Measurements from ENCODE around the gene MICU1. TPM values are rescaled to one million over a fixed set of nuclear protein-coding genes. Genes with fewer than 3 reads are reported as not detected.

Gene MICU1
- total RNA-seq, 1 donor from 2014 or later: 37.4 TPM

DNA sequence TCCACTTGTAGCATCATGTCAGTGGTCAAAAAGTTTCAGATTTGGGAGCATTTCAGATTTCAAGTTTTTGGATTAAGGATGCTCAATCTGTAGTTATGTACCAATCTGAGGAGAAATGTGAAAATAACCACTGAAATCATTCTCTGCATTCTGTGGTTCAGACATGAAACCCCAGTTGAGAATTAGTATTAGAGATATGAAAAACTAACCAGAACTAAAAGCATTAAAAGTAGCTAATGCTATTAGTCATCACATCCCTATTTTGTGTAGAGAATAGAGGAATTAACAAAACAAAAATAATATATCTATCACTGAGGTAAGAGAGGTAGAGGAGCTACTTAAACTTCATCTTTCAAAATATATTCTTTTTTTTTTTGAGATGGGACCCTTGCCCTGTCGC is 28.0 kb downstream of the MICU1 start:
- TF ChIP-seq, protein P1, sequence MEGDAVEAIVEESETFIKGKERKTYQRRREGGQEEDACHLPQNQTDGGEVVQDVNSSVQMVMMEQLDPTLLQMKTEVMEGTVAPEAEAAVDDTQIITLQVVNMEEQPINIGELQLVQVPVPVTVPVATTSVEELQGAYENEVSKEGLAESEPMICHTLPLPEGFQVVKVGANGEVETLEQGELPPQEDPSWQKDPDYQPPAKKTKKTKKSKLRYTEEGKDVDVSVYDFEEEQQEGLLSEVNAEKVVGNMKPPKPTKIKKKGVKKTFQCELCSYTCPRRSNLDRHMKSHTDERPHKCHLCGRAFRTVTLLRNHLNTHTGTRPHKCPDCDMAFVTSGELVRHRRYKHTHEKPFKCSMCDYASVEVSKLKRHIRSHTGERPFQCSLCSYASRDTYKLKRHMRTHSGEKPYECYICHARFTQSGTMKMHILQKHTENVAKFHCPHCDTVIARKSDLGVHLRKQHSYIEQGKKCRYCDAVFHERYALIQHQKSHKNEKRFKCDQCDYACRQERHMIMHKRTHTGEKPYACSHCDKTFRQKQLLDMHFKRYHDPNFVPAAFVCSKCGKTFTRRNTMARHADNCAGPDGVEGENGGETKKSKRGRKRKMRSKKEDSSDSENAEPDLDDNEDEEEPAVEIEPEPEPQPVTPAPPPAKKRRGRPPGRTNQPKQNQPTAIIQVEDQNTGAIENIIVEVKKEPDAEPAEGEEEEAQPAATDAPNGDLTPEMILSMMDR (IDR thresholded peaks at IDR 0.05; ENCODE audit: borderline replicate concordance): no peak
- no peak overlapping the region for H3K4me3 ChIP-seq
- no peaks in the 10 kb centered on the region for H3K9me3 ChIP-seq (replicated peaks)

DNA sequence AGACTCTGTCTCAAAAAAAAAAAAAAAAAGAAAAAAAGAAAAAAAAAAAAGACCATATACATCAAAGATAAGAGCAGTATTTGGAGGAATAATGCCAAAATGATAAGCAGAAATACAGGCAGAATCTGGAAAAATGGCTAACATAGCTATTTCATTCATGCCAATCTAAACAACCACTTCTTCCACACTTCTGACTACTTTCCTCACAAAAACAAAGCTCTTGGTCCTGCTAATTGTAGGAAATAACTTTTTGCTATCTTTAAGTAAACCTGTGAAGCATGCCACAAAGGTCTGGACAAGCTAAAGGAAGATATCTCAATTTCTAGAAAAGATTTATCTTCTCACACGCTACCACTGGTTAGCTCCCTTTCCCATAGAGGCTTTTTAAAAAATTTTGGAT is 30.4 kb downstream of the MICU1 start:
- no peak overlapping the region for H3K4me3 ChIP-seq
- H3K36me3 ChIP-seq: no peaks in the 10 kb centered on the region
- TF ChIP-seq, protein P1 (IDR thresholded peaks at IDR 0.05; ENCODE audit: borderline replicate concordance): no peak
- H3K4me1 ChIP-seq: peaks cover 8% of the 10 kb centered on the region
- intact Hi-C loops (cut with micrococcal nuclease): no loop called here
- no peak for DNase-seq
- peaks cover 8% of the 10 kb centered on the region for H3K9me3 ChIP-seq (replicated peaks)
- H3K27me3 ChIP-seq (ENCODE audit: low read depth): no peaks in the 10 kb centered on the region
- no peak overlapping the region for H3K27ac ChIP-seq (replicated peaks)

More for the DNA sequence above, 28.0 kb downstream of the MICU1 start:
- no peaks in the 10 kb centered on the region for H3K36me3 ChIP-seq
- intact Hi-C loops (cut with micrococcal nuclease): no loop called here
- no peak overlapping the region for H3K27ac ChIP-seq (replicated peaks)
- no peak for DNase-seq
- peaks cover 8% of the 10 kb centered on the region for H3K4me1 ChIP-seq
- H3K27me3 ChIP-seq (ENCODE audit: low read depth): no peaks in the 10 kb centered on the region

DNA sequence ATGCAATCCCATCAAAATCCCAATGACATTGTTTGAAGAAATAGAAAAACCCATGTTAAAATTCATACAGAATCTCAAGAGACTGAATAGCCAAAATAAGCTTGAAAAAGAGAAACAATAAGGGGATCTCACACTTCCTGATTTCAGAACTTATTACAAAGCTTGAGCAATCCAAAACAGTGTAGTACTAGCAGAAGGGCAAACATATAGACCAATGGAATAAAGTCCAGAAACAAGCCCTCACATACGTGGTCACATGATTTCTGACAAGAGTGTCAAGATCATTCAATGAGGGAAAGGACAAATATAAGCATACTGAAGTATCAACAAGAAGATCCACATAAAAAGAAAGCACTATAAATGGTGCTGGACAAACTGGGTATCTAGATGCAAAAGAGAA is 31.9 kb downstream of the MICU1 start:
- H3K27me3 ChIP-seq (ENCODE audit: low read depth): no peaks in the 10 kb centered on the region
- H3K36me3 ChIP-seq: no peaks in the 10 kb centered on the region
- H3K4me3 ChIP-seq: no peak overlapping the region
- TF ChIP-seq, protein P1 (IDR thresholded peaks at IDR 0.05; ENCODE audit: borderline replicate concordance): no peak
- no peak overlapping the region for H3K27ac ChIP-seq (replicated peaks)
- no peak for DNase-seq
- peaks cover 8% of the 10 kb centered on the region for H3K9me3 ChIP-seq (replicated peaks)
- H3K4me1 ChIP-seq: peaks cover 2% of the 10 kb centered on the region
- intact Hi-C loops (cut with micrococcal nuclease): no loop called here

DNA sequence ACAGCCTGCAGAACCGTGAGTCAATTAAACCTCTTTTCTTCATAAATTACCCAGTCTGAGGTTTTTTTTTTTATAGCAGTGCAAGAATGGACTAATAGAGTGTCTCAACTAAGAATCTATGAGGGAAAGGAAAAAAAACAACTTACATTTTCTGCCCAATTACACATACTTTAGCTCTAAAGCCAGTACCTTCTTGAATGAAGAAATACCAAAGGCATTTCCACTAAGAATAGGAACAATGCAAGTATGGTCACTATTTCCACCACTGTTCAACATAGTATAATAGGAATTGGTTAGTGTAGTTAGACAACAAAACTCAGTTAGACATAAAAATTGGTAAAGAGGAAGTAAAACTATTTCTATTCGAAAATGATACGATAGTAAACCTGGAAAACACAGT is 37.6 kb downstream of the MICU1 start:
- TF ChIP-seq, protein P1 (IDR thresholded peaks at IDR 0.05; ENCODE audit: borderline replicate concordance): no peak
- DNase-seq: no peak
- Histone ChIP-seq H3K4me3 (no peak overlapping the region), H3K4me1 (no peaks in the 10 kb centered on the region), H3K27me3 (ENCODE audit: low read depth) (no peaks in the 10 kb centered on the region), H3K27ac (replicated peaks) (no peak overlapping the region), H3K9me3 (replicated peaks) (peaks cover 8% of the 10 kb centered on the region), H3K36me3 (no peaks in the 10 kb centered on the region)
- intact Hi-C loops (cut with micrococcal nuclease): no loop called here

DNA sequence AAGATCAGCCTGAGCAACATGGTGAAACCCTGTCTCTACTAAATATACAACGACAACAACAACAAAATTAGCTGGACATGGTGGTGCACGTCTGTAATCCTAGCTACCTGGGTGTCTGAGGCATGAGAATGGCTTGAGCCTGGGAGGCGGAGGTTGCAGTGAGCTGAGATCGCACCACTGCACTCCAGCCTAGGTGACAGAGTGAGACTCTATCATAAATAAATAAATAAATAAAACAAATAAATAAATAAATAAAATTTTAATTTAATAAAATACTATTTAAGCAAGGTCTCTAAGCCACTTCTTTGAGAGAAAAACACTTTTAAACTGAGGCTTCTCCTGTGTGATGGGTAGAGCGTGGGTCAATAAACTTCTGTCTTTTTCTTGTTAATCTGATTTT is 38.3 kb downstream of the MICU1 start:
- TF ChIP-seq, protein P1 (IDR thresholded peaks at IDR 0.05; ENCODE audit: borderline replicate concordance): no peak
- Histone ChIP-seq H3K27me3 (ENCODE audit: low read depth) (no peaks in the 10 kb centered on the region), H3K27ac (replicated peaks) (no peak overlapping the region), H3K9me3 (replicated peaks) (peaks cover 6% of the 10 kb centered on the region), H3K4me1 (no peaks in the 10 kb centered on the region), H3K36me3 (no peaks in the 10 kb centered on the region), H3K4me3 (no peak overlapping the region)
- intact Hi-C loops (cut with micrococcal nuclease): no loop called here
- no peak for DNase-seq

DNA sequence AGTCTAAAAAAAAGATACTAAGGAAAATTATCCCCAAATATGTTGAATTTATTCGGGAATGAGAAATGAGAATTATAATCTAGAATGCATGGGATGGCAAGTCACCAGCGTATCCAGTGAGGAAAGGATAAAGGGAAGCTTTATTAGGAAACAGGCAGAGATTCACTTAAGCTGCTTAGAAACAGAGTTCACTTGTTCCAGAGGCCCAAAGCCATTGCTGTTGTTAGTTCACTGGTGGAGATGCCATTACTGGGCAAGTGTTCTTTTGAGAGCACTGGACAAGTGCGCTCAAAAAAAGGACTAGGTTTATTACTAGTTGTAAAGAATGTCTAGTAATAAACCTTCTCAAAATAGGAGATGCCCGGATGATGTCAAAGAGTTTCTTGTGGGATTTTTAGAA is 51.2 kb downstream of the MICU1 start:
- no peaks in the 10 kb centered on the region for H3K9me3 ChIP-seq (replicated peaks)
- intact Hi-C loops (cut with micrococcal nuclease): no loop called here
- no peak overlapping the region for H3K4me3 ChIP-seq
- no peak overlapping the region for H3K27ac ChIP-seq (replicated peaks)
- H3K36me3 ChIP-seq: no peaks in the 10 kb centered on the region
- DNase-seq: no peak
- H3K27me3 ChIP-seq (ENCODE audit: low read depth): no peaks in the 10 kb centered on the region
- TF ChIP-seq, protein P1 (IDR thresholded peaks at IDR 0.05; ENCODE audit: borderline replicate concordance): no peak
- H3K4me1 ChIP-seq: peaks cover 3% of the 10 kb centered on the region
